ENCODE data around the gene IRF1.
"Not testable (repeated sequence)": the region's sequence is repeated elsewhere in the genome, so short reads cannot be mapped to it uniquely, and the experiment has no call there.

Gene IRF1

GRCh38 chr5:132486318-132487094, 4.1 kb downstream of the IRF1 start:
- DNase-seq: no peak

- no peak for DNase-seq
Measured at GRCh38 chr5:132485641-132486317, 4.8 kb downstream of the IRF1 start.

- DNase-seq: not testable (repeated sequence)
Measured at GRCh38 chr5:132484876-132485640, 5.5 kb downstream of the IRF1 start.

DNA sequence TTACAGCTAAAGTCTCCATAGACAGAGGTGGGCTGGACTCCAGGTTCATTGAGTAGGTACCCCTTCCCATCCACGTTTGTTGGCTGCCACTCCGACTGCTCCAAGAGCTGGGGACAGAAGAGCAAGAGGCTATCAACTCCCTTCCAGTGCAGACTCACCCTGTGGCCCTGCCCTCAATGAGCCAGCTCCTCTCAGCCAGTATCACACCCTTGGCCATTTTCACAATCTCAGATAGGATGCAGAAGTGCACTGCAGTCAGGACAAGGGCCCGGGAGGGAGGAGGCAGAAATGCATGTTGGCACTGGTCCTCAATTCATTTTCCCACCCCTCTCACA, 6.2 kb downstream of the IRF1 start:
- DNase-seq: no peak

DNA sequence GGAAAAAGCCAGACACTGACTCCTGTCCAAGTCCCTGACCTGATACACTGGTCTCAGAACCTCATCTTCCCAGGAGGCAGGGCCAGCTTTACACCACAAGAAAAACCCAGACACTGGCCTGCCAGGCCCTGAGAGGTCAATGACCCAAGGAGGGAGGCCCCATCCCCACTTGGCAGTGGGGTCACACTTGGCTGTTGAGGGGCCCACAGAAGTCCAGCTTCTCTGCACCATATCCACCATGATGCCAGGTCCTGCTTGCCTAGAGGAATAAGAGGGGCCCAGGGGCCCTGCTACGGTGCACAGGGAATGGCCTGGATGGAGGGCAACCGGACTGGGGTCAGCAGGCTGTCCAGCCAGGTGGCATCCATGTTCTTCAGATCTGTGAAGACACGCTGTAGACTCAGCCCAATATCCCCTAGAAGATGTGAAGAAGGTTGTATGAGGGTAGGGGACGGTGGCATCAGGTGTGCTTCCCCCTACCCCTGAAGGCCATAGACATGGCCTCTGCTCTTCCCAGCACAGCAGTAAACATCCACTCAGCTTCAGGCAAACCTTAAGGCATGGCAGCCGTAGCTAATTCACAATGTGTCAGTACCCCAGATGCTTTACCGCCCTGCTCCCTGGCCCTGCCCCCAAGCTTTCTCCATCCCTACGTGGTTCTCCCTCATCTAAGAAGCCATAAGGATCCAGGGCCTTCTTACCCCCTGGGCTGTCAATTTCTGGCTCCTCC, 6.7 kb downstream of the IRF1 start:
- DNase-seq: no peak

DNA sequence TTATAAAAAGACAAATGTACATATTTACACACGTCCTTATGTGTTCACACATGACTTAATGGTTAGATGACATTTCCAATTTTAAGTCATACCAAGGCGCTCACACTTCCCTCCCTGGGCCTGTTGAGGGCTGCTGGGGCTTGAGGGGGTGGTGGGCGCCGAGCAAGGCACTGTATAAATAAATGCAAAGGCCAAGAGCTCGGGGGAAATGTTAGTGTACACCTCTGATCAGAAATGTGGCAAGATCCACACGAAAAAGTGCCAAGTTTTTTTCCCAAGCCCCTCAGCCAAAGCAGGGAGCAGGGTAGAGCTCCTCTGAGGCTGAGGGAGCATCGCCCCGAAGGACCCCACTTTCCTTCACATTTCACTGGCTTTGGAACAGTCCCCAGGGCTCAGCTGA, 7.5 kb downstream of the IRF1 start:
- DNase-seq: no peak

DNA sequence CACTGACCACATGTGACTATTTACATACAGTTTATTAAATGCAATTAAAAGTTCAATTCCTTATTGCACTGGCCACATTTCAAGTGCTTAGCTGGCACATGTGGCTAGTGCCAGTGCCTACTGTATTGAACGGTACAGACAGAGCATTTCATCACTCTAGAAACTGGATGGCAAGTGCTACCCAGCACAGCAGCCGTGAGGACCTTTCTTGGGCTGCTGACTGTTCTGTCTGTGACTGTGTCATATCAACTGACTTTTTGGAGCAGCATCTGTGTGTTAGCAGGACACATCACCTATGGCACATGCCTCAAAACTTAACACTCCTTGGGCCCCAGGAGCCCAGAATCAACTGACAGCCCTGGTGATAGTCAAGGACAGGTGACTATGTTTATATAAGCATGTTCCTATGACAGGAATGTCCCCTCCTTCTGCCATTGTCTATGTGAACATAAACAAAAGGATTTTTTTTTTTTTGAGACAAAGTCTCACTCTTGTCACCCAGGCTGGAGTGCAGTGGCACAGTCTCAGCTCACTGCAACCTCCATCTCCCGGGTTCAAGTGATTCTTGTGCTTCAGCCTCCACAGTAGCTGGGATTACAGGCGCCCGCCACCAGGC, 8.9 kb downstream of the IRF1 start:
- no peak for DNase-seq

DNA sequence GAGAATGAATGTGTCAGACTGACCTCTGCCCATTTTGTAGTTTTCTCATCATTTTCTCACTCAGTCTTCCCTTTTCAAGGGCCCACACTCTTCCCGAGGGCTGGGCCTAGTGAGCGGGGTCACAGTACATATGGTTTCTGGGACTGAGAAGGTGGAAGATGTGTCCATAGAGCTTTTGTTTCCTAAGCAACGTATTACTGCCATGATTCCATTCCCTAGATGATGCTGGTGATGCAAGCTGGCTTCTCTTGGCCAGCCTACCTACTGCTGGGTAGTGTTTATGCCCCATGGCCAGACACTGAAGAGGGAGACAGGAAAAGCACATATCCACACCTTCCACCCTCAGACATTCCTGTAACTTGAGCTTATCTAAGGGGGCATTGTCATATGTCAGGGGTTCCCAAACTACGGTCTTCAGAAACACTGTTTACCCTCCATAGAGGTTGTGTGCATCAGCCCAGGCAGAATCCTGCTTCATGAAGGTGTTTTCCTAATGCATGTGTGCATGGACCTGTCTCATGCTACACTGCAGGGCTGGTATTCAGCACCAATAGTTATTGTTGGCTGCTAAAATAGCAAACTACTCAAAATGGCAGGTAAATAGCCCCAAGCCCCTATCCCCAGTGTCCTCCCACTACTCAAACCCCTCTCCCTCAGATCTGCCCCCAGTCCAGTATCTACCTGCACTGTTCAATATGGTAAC, 9.5 kb downstream of the IRF1 start:
- DNase-seq: no peak

DNA sequence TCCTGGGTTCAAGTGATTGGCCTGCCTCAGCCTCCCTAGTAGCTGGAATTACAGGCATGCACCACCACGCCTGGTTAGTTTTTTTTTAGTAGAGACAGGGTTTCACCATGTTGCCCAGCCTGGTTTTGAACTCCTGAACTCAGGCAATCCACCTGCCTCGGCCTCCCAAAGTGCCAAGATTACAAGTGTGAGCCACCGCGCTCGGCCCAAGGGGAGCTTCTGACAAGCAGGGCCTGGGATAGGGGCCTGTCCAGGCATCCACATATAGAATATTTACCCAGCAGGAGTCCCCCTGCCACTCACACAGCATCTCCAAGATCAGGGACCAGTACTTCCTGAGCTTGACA, 10.1 kb downstream of the IRF1 start:
- DNase-seq: no peak

- DNase-seq: no peak
Measured at GRCh38 chr5:132480042-132480441, 10.5 kb downstream of the IRF1 start.

- no peak for DNase-seq
Measured at GRCh38 chr5:132479111-132479951, 11.2 kb downstream of the IRF1 start.

DNA sequence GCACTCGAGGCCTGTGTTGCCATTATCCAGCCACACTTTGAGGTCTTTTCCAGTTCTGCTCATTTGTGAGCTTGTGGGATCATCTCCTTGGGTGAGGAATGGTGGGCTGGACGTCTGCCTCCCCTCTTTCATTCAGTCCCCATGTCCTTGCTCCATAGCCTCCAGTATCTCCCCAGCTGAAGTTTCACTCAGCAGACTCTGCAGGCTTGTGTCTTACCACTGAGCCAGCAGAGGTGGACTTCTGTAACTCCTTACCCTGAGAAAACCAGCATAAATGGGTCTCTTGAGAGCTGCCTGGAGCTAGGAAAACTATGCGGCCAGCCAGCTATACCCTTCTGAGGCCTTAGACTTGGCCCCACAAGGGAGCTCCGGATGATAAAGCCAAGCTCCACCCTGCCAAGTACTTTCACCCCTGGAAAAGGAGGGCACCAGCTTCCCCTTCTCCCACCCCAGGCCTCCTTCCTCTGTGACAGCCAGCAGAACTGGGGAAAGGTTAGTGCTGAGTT, 12.2 kb downstream of the IRF1 start:
- DNase-seq: no peak

- DNase-seq: no peak
Measured at GRCh38 chr5:132477784-132478365, 12.7 kb downstream of the IRF1 start.

GRCh38 chr5:132476876-132477781, 13.4 kb downstream of the IRF1 start:
- DNase-seq: peak; percentile 89

GRCh38 chr5:132475987-132476875, 14.3 kb downstream of the IRF1 start:
- DNase-seq: no peak

DNA sequence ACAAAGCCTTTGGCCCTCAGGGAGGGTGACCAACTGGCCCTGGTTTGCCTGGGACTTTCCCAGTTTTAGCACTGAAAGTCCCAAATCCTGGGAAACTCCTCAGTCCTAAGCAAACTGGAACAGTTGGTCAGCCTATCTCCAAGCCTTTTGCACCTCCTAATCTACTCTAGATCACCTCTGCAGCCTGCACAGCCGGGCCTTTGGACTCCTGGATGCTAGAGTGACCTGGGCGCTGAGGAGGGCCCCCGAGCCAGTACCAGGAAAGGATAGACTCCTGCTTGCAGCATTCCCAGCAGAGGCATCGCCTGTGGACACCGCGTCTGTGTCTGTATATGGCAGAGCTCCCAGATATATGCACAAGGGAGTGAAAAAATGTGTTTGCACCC, 15.1 kb downstream of the IRF1 start:
- DNase-seq: no peak

GRCh38 chr5:132474881-132475496, 15.6 kb downstream of the IRF1 start:
- DNase-seq: no peak

DNA sequence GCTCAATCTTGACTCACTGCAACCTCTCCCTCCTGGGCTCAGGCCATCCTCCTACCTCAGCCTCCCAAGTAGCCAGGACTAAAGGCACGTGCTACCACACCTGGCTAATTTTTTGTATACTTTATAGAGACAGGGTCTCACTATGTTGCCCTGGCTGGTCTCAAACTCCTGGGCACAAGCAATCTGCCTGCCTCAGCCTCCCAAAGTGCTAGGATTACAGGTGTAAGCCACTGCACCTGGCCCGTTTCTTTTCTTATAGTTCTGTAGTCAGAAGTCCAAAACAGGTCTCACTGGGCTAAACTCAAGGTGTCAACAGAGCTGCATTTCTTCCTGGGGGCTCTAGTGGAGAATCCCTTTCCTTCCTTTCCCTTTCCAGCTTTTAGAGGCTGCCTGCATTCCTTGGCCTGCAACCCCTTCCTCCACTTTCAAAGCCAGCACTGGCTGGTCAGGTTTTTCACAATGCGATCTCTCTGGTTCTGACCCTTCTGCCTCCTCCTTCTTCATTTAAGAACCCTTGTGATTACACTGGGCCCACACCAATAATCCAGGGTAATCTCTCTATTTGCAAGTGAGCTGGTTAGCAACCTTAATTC, 16.3 kb downstream of the IRF1 start:
- no peak for DNase-seq

Measured in NCI-H1105 (cell line).